GM15510 (cell line): Measurements from ENCODE around the gene SNAI3.

ENCODE experiments used
- POLR2A ChIP-seq: IDR thresholded peaks from 3 replicates; pipeline ENCODE4 v1.6.1; 2011; ENCODE audit warnings: borderline replicate concordance; ENCODE audit not compliant: insufficient read length; ENCODE audit errors: extremely low read depth

SNAI3 gene

GRCh38 chr16:88638323-88639230, 47.7 kb downstream of the SNAI3 start, which contains the start of gene IL17C:
Gene IL17C (plus strand): TSS chr16:88638572. CDS start chr16:88638642, 70 bp downstream.
- no peak for TF ChIP-seq POLR2A

GRCh38 chr16:88636488-88637265, 49.6 kb downstream of the SNAI3 start:
- no peak for TF ChIP-seq POLR2A

GRCh38 chr16:88635671-88636319, 50.5 kb downstream of the SNAI3 start:
- no peak for TF ChIP-seq POLR2A

GRCh38 chr16:88634994-88635670, 51.2 kb downstream of the SNAI3 start:
- TF ChIP-seq POLR2A = no peak

- peak; percentile 40 for TF ChIP-seq POLR2A
These were observed 51.9 kb downstream of the SNAI3 start for GRCh38 chr16:88634141-88634993.

- no peak for TF ChIP-seq POLR2A
These were observed 52.6 kb downstream of the SNAI3 start for GRCh38 chr16:88633684-88634140.

GRCh38 chr16:88632587-88632930, 53.7 kb downstream of the SNAI3 start:
- TF ChIP-seq POLR2A = no peak

- TF ChIP-seq POLR2A = no peak
These were observed 54.3 kb downstream of the SNAI3 start for GRCh38 chr16:88631920-88632586.

- TF ChIP-seq POLR2A = no peak
These were observed 54.9 kb downstream of the SNAI3 start for GRCh38 chr16:88631384-88631783.

- no peak for TF ChIP-seq POLR2A
These were observed 55.4 kb downstream of the SNAI3 start for GRCh38 chr16:88630941-88631340.

GRCh38 chr16:88630433-88630832, 55.9 kb downstream of the SNAI3 start:
- no peak for TF ChIP-seq POLR2A

GRCh38 chr16:88629835-88630234, 56.5 kb downstream of the SNAI3 start:
- no peak for TF ChIP-seq POLR2A

GRCh38 chr16:88628512-88628974, 57.8 kb downstream of the SNAI3 start:
- no peak for TF ChIP-seq POLR2A
